HG02885 (cell line): ENCODE results near the gene SEZ6.

ENCODE experiments used
- ATAC-seq: cut with Tn5 transposase; IDR thresholded peaks from one replicate; pipeline ENCODE4 v1.9.1; 2021; ENCODE audit warnings: mild to moderate bottlenecking; ENCODE audit not compliant: unreplicated experiment, poor library complexity

Gene SEZ6

GRCh38 chr17:28983286-28984230, 22.3 kb downstream of the SEZ6 start:
- no peak for ATAC-seq

- ATAC-seq, result no peak
Observed at GRCh38 chr17:28982131-28982793, 23.6 kb downstream of the SEZ6 start.

DNA sequence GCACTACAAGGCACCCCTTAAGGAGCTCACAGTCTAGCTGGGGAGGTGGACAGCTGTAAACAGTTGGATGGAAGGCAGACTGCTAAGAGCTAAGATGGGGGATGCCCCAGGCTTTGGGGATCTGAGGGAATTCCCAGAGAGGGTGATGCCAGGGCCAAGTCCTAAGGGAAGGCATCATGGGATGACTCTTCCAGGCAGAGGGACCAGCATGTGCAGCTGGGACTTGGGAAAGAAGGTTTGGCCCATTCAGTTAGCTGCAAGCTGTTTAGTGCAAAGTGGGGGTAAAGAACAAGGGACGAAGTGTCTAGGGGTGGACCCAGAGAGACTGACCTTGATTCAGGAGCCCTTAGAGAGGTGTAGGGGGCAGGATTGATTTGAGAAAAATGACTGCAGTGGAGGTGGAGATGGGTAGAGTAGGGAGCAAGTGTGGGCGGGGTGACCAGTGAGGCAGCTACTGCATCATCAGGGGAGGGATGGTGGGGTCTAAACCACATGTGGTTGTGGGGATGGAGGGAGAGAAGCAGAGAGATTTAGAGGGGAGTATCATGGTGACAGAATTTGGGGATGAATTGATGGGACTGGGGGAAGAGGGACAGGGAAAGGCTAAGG, 27.4 kb downstream of the SEZ6 start:
- ATAC-seq, result no peak

DNA sequence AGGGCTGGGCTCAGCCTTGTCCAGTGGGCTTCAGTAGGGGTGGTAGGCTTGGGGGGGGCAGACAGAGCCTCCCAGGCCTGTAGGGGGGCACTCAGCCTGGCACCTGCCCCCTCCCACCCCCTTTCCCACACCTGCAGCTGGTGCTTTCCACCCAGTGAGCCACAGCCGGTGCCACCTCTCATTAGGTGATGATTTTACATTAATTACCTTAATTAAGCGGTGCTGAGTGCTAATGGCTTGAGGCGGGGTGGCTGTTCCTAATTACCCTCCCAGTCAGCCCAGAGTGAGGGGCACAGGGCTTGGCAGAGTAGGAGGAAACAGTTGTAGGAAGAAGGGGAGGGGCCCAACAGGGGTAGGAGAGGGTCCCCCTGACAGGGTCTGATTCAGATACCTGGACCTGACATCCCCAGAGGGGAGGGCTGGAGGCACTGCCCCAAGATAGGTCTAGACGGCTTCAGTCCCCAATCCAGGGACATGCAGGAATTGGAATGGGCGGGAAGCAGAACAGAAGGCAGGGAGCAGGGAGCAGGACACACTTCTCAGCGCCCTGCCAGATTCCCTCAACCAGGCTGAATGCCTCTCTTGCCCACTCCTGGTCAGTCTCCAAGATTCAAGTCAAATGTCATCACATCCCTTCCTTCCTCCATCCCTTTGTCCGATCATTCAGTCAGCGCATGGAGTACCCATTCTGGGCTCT, 28.0 kb downstream of the SEZ6 start:
- no peak for ATAC-seq

GRCh38 chr17:28975646-28976045, 30.2 kb downstream of the SEZ6 start:
- no peak for ATAC-seq

DNA sequence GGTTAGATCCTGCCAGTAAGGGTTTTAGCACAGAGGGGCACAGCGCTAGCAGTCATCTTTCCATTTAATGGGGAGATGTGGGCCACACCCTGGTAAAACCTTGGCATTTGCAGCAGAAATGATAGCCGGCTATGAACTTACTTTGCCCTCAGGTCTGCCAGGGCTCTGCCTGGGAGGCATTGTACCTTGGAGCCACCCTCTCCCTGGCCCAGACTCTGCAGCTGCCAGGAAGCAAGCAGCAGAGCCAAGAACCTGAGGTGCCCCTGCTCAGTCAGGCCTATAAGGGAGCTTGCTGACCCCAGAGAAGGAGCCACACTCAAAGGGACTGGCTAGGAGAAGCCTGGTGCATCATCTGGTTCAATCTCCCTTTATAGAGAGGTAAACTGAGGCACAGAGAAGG, 30.8 kb downstream of the SEZ6 start:
- ATAC-seq, result no peak

DNA sequence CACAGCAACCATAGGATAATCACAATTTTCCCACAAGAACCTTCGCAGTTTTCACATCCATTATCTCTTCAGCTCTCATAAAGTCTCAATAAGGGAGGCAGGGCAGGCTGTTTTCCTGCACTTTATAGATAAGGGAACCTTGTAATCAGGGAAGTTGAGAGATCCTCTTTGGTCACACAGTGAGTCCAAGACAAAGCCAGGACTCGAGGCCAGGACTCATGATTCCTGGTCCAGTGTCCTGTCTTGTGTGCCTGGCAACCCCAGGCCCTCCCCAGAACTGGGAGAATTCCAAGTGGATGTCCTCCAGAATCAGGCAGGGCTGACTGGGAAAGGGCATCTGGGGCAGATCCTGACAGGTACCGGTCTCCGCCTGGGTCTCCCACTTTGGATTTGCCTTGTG, 31.4 kb downstream of the SEZ6 start:
- ATAC-seq, result no peak

- ATAC-seq, result no peak
Observed at GRCh38 chr17:28973425-28973824, 32.4 kb downstream of the SEZ6 start.

GRCh38 chr17:28972437-28972836, 33.4 kb downstream of the SEZ6 start:
- ATAC-seq, result no peak

GRCh38 chr17:28970879-28971278, 35.0 kb downstream of the SEZ6 start:
- ATAC-seq, result no peak

- ATAC-seq, result no peak
Observed at GRCh38 chr17:28969706-28970393, 36.0 kb downstream of the SEZ6 start.

GRCh38 chr17:28968914-28969295, 36.9 kb downstream of the SEZ6 start:
- ATAC-seq, result no peak

DNA sequence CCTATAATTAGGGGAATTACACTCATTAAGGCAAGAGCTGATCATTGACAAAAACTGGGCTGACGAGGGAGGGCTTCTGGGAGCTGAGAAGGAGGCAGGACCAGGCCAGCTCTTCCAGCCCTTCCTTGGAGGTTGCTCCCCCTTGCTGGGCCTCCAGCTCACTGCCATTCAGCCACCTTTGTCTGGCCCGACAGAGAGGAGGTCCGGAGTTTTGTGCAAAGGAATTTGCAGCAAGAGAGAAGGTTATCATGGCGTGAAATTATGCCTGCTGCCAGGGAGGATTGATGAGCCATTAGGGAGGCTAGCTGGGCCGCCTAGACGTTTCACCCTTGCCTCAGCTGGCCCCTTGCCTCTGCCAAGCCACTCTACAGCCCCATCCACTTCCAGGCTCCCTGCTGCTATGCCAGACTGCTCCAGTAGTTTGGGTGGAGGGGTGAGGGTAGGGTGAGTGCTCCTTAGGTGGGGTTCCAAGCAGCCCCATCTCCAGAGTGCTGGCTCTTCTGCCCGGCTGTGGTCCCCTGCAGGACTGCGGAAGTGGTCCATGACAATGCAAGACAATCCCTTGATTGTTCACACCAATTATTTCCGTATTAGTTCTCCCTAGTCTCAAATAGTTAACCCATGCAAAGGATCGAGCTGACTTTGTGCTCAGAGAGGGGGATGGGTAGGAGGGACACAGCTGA, 37.5 kb downstream of the SEZ6 start:
- no peak for ATAC-seq

- no peak for ATAC-seq
Observed at GRCh38 chr17:28967221-28968135, 38.4 kb downstream of the SEZ6 start.

- ATAC-seq, result no peak
Observed at GRCh38 chr17:28963841-28964240, 42.0 kb downstream of the SEZ6 start.

DNA sequence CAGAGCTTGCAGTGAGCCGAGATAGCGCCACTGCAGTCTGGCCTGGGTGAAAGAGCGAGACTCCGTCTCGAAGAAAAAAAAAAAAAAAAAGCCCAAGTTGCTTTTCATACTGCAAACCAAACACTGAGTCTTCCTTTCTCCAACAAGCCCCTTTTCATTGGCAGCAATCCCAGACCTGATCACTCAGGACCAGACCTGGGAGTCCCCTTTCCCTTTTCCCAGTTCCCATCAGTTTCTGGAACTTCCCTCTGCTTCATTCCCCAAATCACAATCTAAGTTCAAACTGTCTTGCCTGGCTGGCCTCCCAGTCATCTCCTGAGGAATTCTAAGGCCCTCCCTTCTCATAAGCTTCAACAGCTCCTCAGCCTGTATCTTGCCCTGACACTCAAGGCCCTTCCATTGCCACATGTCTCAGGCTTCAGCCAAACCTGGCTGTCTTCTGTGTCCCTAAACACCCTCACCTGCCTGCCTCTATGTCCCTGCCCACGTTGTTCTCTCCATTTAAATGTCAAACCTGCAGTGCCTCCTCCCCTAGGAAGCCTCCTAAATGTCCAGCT, 42.7 kb downstream of the SEZ6 start:
- no peak for ATAC-seq

- ATAC-seq, result no peak
Observed at GRCh38 chr17:28961391-28961790, 44.4 kb downstream of the SEZ6 start.
